HG03066 (cell line): ENCODE data around the gene RPEL1.
"Not testable (repeated sequence)": the region's sequence is repeated elsewhere in the genome, so short reads cannot be mapped to it uniquely, and the experiment has no call there.

Experiments
- ATAC-seq: cut with Tn5 transposase; IDR thresholded peaks from one replicate; pipeline ENCODE4 v1.9.1; 2021; ENCODE audit warnings: low read depth; ENCODE audit not compliant: unreplicated experiment

Gene RPEL1

GRCh38 chr10:103232772-103233488 is 12.8 kb upstream of the RPEL1 start:
- no peak for ATAC-seq

GRCh38 chr10:103235775-103236174 is 9.9 kb upstream of the RPEL1 start:
- ATAC-seq, result no peak

GRCh38 chr10:103238506-103239252 is 7.0 kb upstream of the RPEL1 start:
- no peak for ATAC-seq

GRCh38 chr10:103241262-103242011 is 4.2 kb upstream of the RPEL1 start:
- ATAC-seq, result no peak

GRCh38 chr10:103244666-103245271 is 918 bp upstream of the RPEL1 start:
- no peak for ATAC-seq

GRCh38 chr10:103246324-103246723 is 637 bp downstream of the RPEL1 start:
- ATAC-seq, result no peak

- ATAC-seq, result no peak
These were observed 8.4 kb downstream of the RPEL1 start for GRCh38 chr10:103254113-103254512.

GRCh38 chr10:103254538-103255325 is 9.0 kb downstream of the RPEL1 start:
- ATAC-seq, result no peak

- ATAC-seq, result no peak
These were observed 10.9 kb downstream of the RPEL1 start for GRCh38 chr10:103256613-103257012.

- ATAC-seq, result no peak
These were observed 12.1 kb downstream of the RPEL1 start for GRCh38 chr10:103257812-103258211.

- ATAC-seq, result not testable (repeated sequence)
These were observed 13.2 kb downstream of the RPEL1 start for GRCh38 chr10:103258928-103259327.

GRCh38 chr10:103259989-103260388 is 14.3 kb downstream of the RPEL1 start:
- no peak for ATAC-seq

- no peak for ATAC-seq
These were observed 16.5 kb downstream of the RPEL1 start for GRCh38 chr10:103262229-103262628.

GRCh38 chr10:103265717-103266329 is 20.1 kb downstream of the RPEL1 start:
- ATAC-seq, result no peak

GRCh38 chr10:103273041-103273441 is 27.4 kb downstream of the RPEL1 start:
- ATAC-seq, result no peak

- no peak for ATAC-seq
These were observed 30.7 kb downstream of the RPEL1 start for GRCh38 chr10:103276251-103276895.

GRCh38 chr10:103276896-103277712 is 31.4 kb downstream of the RPEL1 start, which contains the start of gene INA:
TSS of gene INA (plus strand) at chr10:103277138. CDS start at chr10:103277212, 74 bp downstream.
- no peak for ATAC-seq
